H1 (cell line): ENCODE data around the gene ZSCAN5A. TPM values are rescaled to one million over a fixed set of nuclear protein-coding genes. Genes with fewer than 3 reads are reported as not detected.

Experiments used
- RXRA ChIP-seq: IDR thresholded peaks from 2 replicates; pipeline ENCODE4 v1.6.1; 2011; ENCODE audit warnings: low read depth, mild to moderate bottlenecking, low read length, moderate library complexity; ENCODE audit not compliant: insufficient read depth
- SP4 ChIP-seq: IDR thresholded peaks from 2 replicates; pipeline ENCODE4 v1.6.1; 2012; ENCODE audit warnings: low read length, inconsistent platforms
- TBP ChIP-seq: IDR thresholded peaks from 2 replicates; pipeline ENCODE4 v1.6.1; 2011; ENCODE audit warnings: low read depth, low read length, improper control_type of control experiment
- TCF12 ChIP-seq: IDR thresholded peaks from 2 replicates; pipeline ENCODE4 v1.6.1; 2011; ENCODE audit warnings: low read depth, mild to moderate bottlenecking, low read length
- polyA plus RNA-seq, 7 experiments: library from polyadenylated mRNA; depleted of rRNA in 3 of 7; stranded (reverse) in 5 of 7; unstranded in 2 of 7; fragments of >200 nt in 5 of 7; fragments of 200-250 nt in 2 of 7; gene quantifications; 1 replicate in 5 of 7; 2 replicates in 1 of 7; 4 replicates in 1 of 7; pipeline versions ENCODE4 v1.2.1 to v1.2.3, GENCODE V29; 2011 to 2013; ENCODE audit warnings: missing spikeins in 2 of 7, mixed read lengths in 2 of 7
- total RNA-seq: library from RNA; stranded (reverse); fragmentation: NEBNext Ultra II Directional; extraction: Animal tissue kit (Norgen Biotek cat#: 25700); gene quantifications from 2 replicates; pipeline ENCODE4 v1.2.1, GENCODE V29; 2021

ZSCAN5A gene
- total and polyA plus RNA-seq, 2 of the 8 experiments (the other 6 are each of a cell fraction or from before 2014, with no cell fraction given) = 8.6 to 11.0 TPM

GRCh38 chr19:56309511-56310185, 5.0 kb downstream of the ZSCAN5A start (continued):
- TF ChIP-seq RXRA = no peak
- TF ChIP-seq TBP = no peak
- no peak for TF ChIP-seq TCF12
- TF ChIP-seq SP4 = no peak
- TF ChIP-seq, all 59 proteins: peak for 12
